SK-N-SH (cell line): ENCODE data around the gene LIMA1. TPM values are rescaled to one million over a fixed set of nuclear protein-coding genes. Genes with fewer than 3 reads are reported as not detected.
"Not testable (repeated sequence)": the region's sequence is repeated elsewhere in the genome, so short reads cannot be mapped to it uniquely, and the experiment has no call there.

ENCODE experiments used
- CTCF ChIA-PET: fragments of 300-600, 350-600 bp; formaldehyde crosslinking; extraction: SDS; loops from one replicate; lab custom pipeline; 2021; lab: Yijun Ruan, JAX
- POLR2A ChIA-PET: fragments of 350-600 bp; sonication (Branson Sonifier 250); formaldehyde crosslinking; extraction: SDS; loops from one replicate; lab custom pipeline; 2020; ENCODE audit warnings: antibody characterized with exemption, inconsistent platforms; lab: Yijun Ruan, JAX
- DNase-seq: peaks from one replicate; pipeline ENCODE4 v3.0.0; 2012
- H2AFZ ChIP-seq: fragments of 200-600 bp; sonication (generic); 2 replicates; pipeline ENCODE4 v1.8.1; 2016; ENCODE audit warnings: antibody characterized with exemption, mild to moderate bottlenecking, low read depth
- H3F3A ChIP-seq: fragments of 200-600 bp; sonication (generic); replicated peaks from 2 replicates; pipeline ENCODE3; 2016; ENCODE audit warnings: antibody characterized with exemption, mild to moderate bottlenecking; ENCODE audit not compliant: insufficient read depth
- H3K27ac ChIP-seq, 2 experiments: fragments of 200-500 bp in 1 of 2; fragments of 200-600 bp in 1 of 2; sonication (Bioruptor generic) in 1 of 2; sonication (generic), shearing (Covaris generic) in 1 of 2; 2 replicates each; pipeline versions ENCODE4 v1.5.1 to v1.6.1; 2014 to 2016; ENCODE audit warnings: low read depth in 2 of 2, inconsistent platforms in 1 of 2, low read length in 1 of 2, mild to moderate bottlenecking in 1 of 2, mixed read lengths in 1 of 2
- H3K27me3 ChIP-seq: fragments of 200-600 bp; sonication (generic), shearing (Covaris generic); 2 replicates; pipeline ENCODE4 v1.6.1; 2016; ENCODE audit warnings: mixed run types; ENCODE audit not compliant: insufficient read depth
- H3K36me3 ChIP-seq, 2 experiments: fragments of 200-500 bp in 1 of 2; fragments of 200-600 bp in 1 of 2; sonication (Bioruptor generic) in 1 of 2; sonication (generic) in 1 of 2; replicated peaks in 1 of 2; 2 replicates each; pipeline versions ENCODE3 to v1.5.1; 2014 to 2016; ENCODE audit warnings: low read length in 1 of 2, mild to moderate bottlenecking in 1 of 2; ENCODE audit not compliant: insufficient read depth in 2 of 2, control insufficient read depth in 1 of 2
- H3K4me1 ChIP-seq, 2 experiments: fragments of 200-500 bp in 1 of 2; fragments of 200-600 bp in 1 of 2; sonication (Bioruptor generic) in 1 of 2; sonication (generic), shearing (Covaris generic) in 1 of 2; 2 replicates each; pipeline versions ENCODE4 v1.5.1 to v1.6.1; 2014 to 2016; ENCODE audit warnings: low read depth in 1 of 2, low read length in 1 of 2, mixed run types in 1 of 2; ENCODE audit not compliant: insufficient read depth in 2 of 2, control insufficient read depth in 1 of 2
- H3K4me2 ChIP-seq: fragments of 200-600 bp; sonication (generic), shearing (Covaris generic); 2 replicates; pipeline ENCODE4 v1.6.1; 2017; ENCODE audit warnings: mixed run types
- H3K4me3 ChIP-seq, 2 experiments: fragments of 200-500 bp in 1 of 2; fragments of 200-600 bp in 1 of 2; sonication (Bioruptor generic) in 1 of 2; sonication (generic), shearing (Covaris generic) in 1 of 2; 2 replicates each; pipeline versions ENCODE4 v1.5.1 to v1.8.1; 2014 to 2016; ENCODE audit warnings: low read depth in 2 of 2, inconsistent platforms in 1 of 2, low read length in 1 of 2, mild to moderate bottlenecking in 1 of 2, mixed read lengths in 1 of 2, moderate library complexity in 1 of 2
- H3K79me2 ChIP-seq: fragments of 200-600 bp; sonication (generic); 2 replicates; pipeline ENCODE4 v1.8.1; 2017; ENCODE audit warnings: mild to moderate bottlenecking; ENCODE audit not compliant: insufficient read depth
- H3K9ac ChIP-seq: fragments of 200-600 bp; sonication (generic); 2 replicates; pipeline ENCODE4 v1.6.1; 2017; ENCODE audit warnings: mixed run types
- H3K9me2 ChIP-seq: fragments of 200-600 bp; sonication (generic); 2 replicates; pipeline ENCODE4 v1.6.1; 2017; ENCODE audit warnings: mixed run types
- H3K9me3 ChIP-seq: fragments of 200-600 bp; sonication (generic); 2 replicates; pipeline ENCODE4 v1.6.1; 2017; ENCODE audit warnings: mixed run types, mild to moderate bottlenecking, moderate library complexity
- H4K20me1 ChIP-seq: fragments of 200-600 bp; sonication (generic); 2 replicates; pipeline ENCODE4 v1.6.1; 2017; ENCODE audit warnings: mild to moderate bottlenecking, mixed run types; ENCODE audit not compliant: insufficient read depth
- CTCF ChIP-seq: fragments of 200-600 bp; sonication (generic); IDR thresholded peaks from 2 replicates; pipeline ENCODE4 v1.6.1; 2017; ENCODE audit warnings: antibody characterized with exemption, mild to moderate bottlenecking, moderate library complexity
- ELF1 ChIP-seq: IDR thresholded peaks from 2 replicates; pipeline ENCODE4 v1.4.0; 2012
- EP300 ChIP-seq, 2 experiments: IDR thresholded peaks; 2 replicates each; pipeline versions ENCODE4 v1.4.0 to v1.6.1; 2012; ENCODE audit warnings: borderline replicate concordance in 1 of 2, low read depth in 1 of 2, low read length in 1 of 2
- EZH2phosphoT487 ChIP-seq: fragments of 200-600 bp; sonication (generic); IDR thresholded peaks from 2 replicates; pipeline ENCODE4 v1.6.1; 2017; ENCODE audit warnings: low read depth, mixed run types, mild to moderate bottlenecking, antibody characterized with exemption, moderate library complexity, borderline replicate concordance
- FOSL2 ChIP-seq: IDR thresholded peaks from 2 replicates; pipeline ENCODE4 v1.4.0; 2012; ENCODE audit warnings: low read depth, mild to moderate bottlenecking, moderate library complexity, borderline replicate concordance
- FOXJ3 ChIP-seq: sonication (generic); formaldehyde crosslinking; IDR thresholded peaks from 2 replicates; pipeline ENCODE4 v1.5.1; 2020; ENCODE audit warnings: mild to moderate bottlenecking, missing genetic modification reagents
- GATA2 ChIP-seq: sonication (generic); formaldehyde crosslinking; IDR thresholded peaks from 2 replicates; pipeline ENCODE4 v1.5.0; 2020; ENCODE audit warnings: mild to moderate bottlenecking, missing genetic modification reagents
- MXI1 ChIP-seq: IDR thresholded peaks from 2 replicates; pipeline ENCODE4 v1.6.1; 2012; ENCODE audit warnings: mild to moderate bottlenecking, low read depth, low read length, improper control_type of control experiment
- PBX3 ChIP-seq: IDR thresholded peaks from 2 replicates; pipeline ENCODE4; 2012
- RCOR1 ChIP-seq: fragments of 150-350 bp; IDR thresholded peaks from 2 replicates; pipeline ENCODE4 v1.6.1; 2017; ENCODE audit warnings: antibody characterized with exemption, low read length
- REST ChIP-seq: IDR thresholded peaks from 2 replicates; pipeline ENCODE4 v1.6.1; 2012; ENCODE audit warnings: mild to moderate bottlenecking, low read depth, low read length, moderate library complexity
- RXRA ChIP-seq: IDR thresholded peaks from 2 replicates; pipeline ENCODE4 v1.4.0; 2012; ENCODE audit warnings: low read depth, mild to moderate bottlenecking, borderline replicate concordance
- SIN3A ChIP-seq: IDR thresholded peaks from 2 replicates; pipeline ENCODE4 v1.6.1; 2012; ENCODE audit warnings: low read depth, mild to moderate bottlenecking, low read length, moderate library complexity, borderline replicate concordance
- TEAD4 ChIP-seq: IDR thresholded peaks from 2 replicates; pipeline ENCODE4 v1.4.0; 2012; ENCODE audit warnings: mild to moderate bottlenecking, borderline replicate concordance; ENCODE audit not compliant: insufficient read depth
- WGBS: methylation state at CpG from one replicate; pipeline ENCODE4 v1.1.6; 2017; ENCODE audit warnings: low lambda C conversion rate; 5-methylcytosine and 5-hydroxymethylcytosine counted together
- polyA plus RNA-seq, 3 experiments: library from polyadenylated mRNA; depleted of rRNA; stranded (reverse); fragments of >200 nt; gene quantifications; 2 replicates each; pipeline ENCODE4 v1.2.3, GENCODE V29; 2012

LIMA1 gene
- polyA plus RNA-seq, 1 of the 3 experiments (the other 2 are of a cell fraction) = 96.6 TPM

- no peak for TF ChIP-seq FOXJ3 (CRISPR knock-in tag)
- TF ChIP-seq, all 33 proteins: peak for 0
Measured at GRCh38 chr12:50275556-50275955, 7.8 kb downstream of the LIMA1 start (continued).

GRCh38 chr12:50275127-50275526, 8.2 kb downstream of the LIMA1 start:
- H3K79me2 ChIP-seq, CTCF ChIA-PET, H3K4me3 ChIP-seq, H3K27ac ChIP-seq, DNase-seq, H4K20me1 ChIP-seq, H2AFZ ChIP-seq, H3K27me3 ChIP-seq, H3K4me1 ChIP-seq, H3K4me2 ChIP-seq, H3K9ac ChIP-seq, H3K9me2 ChIP-seq, H3K36me3 ChIP-seq, H3K9me3 ChIP-seq: not testable (repeated sequence)
- WGBS = 93% methylated on average over 5 of the region's 5 CpGs
- POLR2A ChIA-PET = interaction anchor here (0.6 kb wide), 2 partner anchors 40 to 84 kb away, joined by 3 read pairs; no protein-coding TSS in a partner anchor
- H3F3A ChIP-seq = peaks cover 17% of the 10 kb centered on the region

GRCh38 chr12:50271724-50272247, 11.5 kb downstream of the LIMA1 start:
- POLR2A ChIA-PET = interaction anchor here (0.7 kb wide), 1 partner anchor 59 kb away, joined by 3 read pairs; no protein-coding TSS in a partner anchor
- H3K27me3 ChIP-seq = no peaks in the 10 kb centered on the region
- H2AFZ ChIP-seq = peak overlapping the region; percentile 72
- no peaks in the 10 kb centered on the region for H3K9me2 ChIP-seq
- H3K79me2 ChIP-seq = no peaks in the 10 kb centered on the region
- no peaks in the 10 kb centered on the region for H4K20me1 ChIP-seq
- H3K27ac ChIP-seq = peak overlapping the region; percentile 12 to 64; a peak in 3 of 4 replicates
- 75% methylated on average over 2 of the region's 2 CpGs for WGBS
- no peak overlapping the region for H3K4me3 ChIP-seq
- 0 out of 2 replicates have a peak overlapping the region, but pooled peaks have one; percentile 34 for H3K9ac ChIP-seq
- CTCF ChIA-PET = no interaction called here
- TF ChIP-seq REST (no peak), GATA2 (CRISPR knock-in tag) (no peak), MXI1 (no peak), SIN3A (no peak), FOXJ3 (CRISPR knock-in tag) (no peak), ELF1 (no peak), FOSL2 (no peak), EP300 (IDR thresholded peaks at IDR 0.05; ENCODE audit: borderline replicate concordance in 1 of 2, low read depth in 1 of 2, low read length in 1 of 2) (no peak), TEAD4 (no peak), CTCF (no peak), RXRA (no peak), RCOR1 (no peak), PBX3 (no peak), EZH2phosphoT487 (no peak)
- no peak for DNase-seq
- H3F3A ChIP-seq = peaks cover 17% of the 10 kb centered on the region
- H3K9me3 ChIP-seq = no peaks in the 10 kb centered on the region
- no peaks in the 10 kb centered on the region for H3K36me3 ChIP-seq
- H3K4me1 ChIP-seq = peaks cover 0 to 3% of the 10 kb centered on the region in 2 experiments; a peak in 3 of 4 replicates
- peak overlapping the region; percentile 20; the same call in 1 of the 2 replicates for H3K4me2 ChIP-seq
